HG02763 (cell line): ENCODE results near the gene ERFL.
"Not testable (repeated sequence)": the region's sequence is repeated elsewhere in the genome, so short reads cannot be mapped to it uniquely, and the experiment has no call there.

Source experiments
- ATAC-seq: cut with Tn5 transposase; IDR thresholded peaks from one replicate; pipeline ENCODE4 v1.9.1; 2021; ENCODE audit warnings: mild to moderate bottlenecking, moderate library complexity; ENCODE audit not compliant: unreplicated experiment

Gene ERFL

GRCh38 chr19:41944336-41944735, 16.1 kb upstream of the ERFL start:
- ATAC-seq: no peak

GRCh38 chr19:41941410-41942202, 13.4 kb upstream of the ERFL start:
- ATAC-seq: no peak

DNA sequence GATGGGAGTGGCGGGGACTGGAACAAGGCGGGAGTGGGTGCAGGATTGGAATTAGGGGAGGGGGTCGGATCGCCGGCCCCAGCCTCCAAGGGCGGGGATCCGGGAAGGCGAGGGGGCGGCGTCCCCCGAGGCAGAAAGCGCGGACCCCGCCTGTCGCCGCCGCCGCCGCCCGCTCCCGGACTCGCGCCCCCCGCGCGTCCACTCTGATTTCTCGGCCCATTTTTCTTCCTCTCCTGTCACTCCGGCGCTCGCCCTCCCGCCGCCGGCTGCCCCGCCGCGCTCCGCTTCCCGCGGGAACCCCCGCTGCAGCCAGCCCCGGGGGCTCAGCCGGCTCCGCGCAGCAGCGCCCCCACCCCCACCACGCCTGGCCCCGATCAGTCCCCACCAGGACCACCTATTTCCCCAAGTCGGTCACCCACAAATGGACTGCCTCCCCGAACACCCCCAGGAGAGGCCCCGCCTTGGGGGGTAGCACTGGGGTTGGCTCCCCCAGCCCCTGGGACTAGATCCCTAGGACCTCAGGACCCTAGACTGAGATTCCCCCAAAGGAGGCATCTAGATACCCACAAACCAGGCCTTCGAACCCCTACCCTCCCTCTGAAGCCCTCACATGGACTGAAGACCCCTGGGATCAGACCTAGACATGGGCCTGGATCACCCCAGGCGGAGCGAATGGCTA, 12.6 kb upstream of the ERFL start:
- no peak for ATAC-seq

DNA sequence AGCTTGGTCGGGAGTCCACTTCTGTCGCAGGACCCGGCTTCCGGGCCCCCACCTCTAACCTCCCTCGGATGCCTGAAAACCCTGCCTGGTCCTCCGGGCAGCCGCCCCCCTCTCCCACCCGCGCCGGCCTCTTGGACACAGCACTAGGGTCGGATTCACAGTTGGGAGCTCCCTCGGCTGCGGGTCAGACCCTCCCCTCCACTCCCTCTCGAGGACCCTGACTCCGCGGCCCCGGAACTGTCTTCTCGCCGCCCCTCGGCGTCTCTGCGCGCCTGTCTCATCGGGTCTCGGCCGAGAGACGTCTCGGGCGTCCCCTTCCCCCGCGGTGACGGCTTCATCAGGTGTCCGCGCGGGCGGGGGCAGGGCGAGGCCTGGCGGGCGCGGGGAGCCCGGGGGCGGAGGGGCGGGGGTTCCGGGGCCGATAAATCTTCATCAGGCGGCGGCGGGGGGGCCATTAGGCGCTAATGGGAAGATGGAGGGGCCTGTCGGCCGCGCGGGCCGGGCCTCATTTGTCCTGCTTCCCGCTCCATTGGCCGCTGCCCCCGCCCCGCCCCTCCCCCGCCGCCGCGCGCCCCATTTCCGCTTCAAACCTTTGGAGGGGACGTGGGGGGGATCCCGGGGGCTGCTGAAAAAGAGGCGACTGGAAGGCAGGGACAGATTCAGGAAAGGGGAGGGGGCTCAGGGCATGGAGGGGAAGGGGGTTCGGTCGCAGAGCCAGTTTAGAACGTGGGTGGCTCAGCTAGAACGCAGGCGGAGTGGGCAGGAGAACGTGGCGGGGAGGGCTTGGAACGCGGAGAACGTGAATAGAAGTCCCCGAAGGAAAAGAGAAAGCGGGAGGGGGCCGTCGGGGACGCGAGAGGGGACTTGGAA, 11.8 kb upstream of the ERFL start:
- no peak for ATAC-seq

- not testable (repeated sequence) for ATAC-seq
Measured at GRCh38 chr19:41939209-41939608, 11.0 kb upstream of the ERFL start.

GRCh38 chr19:41937525-41938468, 9.5 kb upstream of the ERFL start:
- no peak for ATAC-seq

GRCh38 chr19:41936961-41937360, 8.7 kb upstream of the ERFL start:
- no peak for ATAC-seq

GRCh38 chr19:41936416-41936850, 8.2 kb upstream of the ERFL start:
- no peak for ATAC-seq

- ATAC-seq: no peak
Measured at GRCh38 chr19:41935760-41936415, 7.6 kb upstream of the ERFL start.

- no peak for ATAC-seq
Measured at GRCh38 chr19:41934849-41935374, 6.7 kb upstream of the ERFL start.

DNA sequence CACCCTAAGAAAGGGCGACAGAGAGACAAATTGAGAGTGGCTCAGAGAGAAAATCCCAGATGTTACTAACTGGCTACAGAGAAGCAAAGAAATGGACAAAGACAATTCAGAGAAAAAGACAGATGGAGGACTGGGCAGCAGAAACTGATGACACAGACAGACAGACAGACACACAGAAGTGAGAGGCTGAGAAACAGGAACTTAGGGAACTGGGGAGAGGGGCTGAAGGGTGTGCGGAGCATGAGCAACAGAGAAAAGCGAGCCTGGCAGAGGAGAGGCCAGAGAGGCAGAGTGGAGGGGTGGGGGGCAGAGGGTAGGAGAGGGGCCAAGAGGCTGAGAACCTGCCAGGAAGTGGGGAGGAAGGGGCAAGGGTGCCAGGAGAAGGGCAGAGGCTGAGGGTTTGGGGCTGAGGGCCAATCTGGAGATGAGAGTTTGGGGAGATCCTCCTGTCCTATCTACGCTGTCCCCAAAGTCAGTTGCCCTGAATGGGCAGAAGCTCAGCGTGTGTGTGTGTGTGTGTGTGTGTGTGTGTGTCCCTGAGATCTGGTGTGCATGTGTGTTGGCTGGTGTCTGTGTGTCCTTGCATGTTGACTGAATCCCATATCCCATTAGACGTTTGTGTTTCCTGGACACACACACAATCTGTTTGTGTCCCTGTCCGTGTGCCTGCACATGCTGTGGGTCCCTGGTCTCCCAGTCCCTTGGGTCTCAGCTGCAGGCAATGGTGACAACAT, 5.6 kb upstream of the ERFL start:
- no peak for ATAC-seq

DNA sequence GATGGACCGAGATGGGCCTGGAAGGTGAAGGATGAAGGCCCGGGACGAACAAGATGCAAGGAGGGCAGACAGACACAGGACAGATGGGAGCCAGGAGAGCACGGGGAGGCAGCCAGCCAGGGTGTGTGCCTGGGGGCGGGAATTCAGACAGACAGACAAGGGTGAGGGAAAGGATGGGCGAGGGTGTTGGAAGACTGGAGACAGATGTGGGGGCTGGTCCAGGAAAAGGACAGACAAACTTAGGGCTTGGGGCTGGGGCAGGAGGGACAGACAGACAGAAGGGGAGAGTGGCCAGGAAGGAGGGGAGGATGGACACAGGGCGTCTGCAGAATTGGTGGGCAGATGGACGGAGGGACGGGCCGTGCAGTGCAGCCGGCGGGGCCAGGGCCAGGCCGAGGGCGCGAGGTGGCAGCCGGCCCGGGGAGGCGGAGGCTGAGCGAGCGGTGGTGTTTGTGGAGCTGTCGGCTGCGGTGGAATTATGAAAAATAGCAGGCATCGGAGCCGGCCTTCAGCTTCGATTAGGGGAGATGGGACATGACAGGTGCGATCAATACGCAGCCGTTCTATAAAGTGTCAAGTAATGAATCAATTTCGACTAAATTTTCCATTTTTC, 4.6 kb upstream of the ERFL start:
- no peak for ATAC-seq

DNA sequence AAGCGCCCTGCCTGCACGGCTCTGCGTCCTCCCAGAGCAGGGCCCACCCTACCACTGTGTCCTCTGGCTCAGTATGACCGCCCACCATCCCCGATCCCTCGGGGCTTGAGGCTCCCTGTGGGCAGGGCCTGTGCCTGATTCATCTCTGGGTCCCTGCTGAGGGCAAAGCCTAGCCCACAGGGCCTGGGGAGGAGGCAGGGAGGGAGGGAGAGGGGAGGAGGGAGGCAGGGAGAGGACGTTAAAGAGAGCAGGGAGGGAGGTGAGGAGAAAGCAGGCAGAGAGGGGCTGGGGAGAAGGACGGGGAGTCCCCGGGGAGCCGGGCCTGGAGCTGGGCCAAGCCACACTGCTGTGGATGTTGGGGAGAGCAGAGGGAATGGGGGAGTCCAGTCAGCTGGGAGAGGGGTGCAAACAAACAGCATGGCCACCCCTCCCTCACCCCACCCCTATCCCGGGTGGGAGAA, 4.0 kb upstream of the ERFL start:
- ATAC-seq: no peak

GRCh38 chr19:41930926-41931592, 2.8 kb upstream of the ERFL start:
- ATAC-seq: no peak

- ATAC-seq: no peak
Measured at GRCh38 chr19:41930322-41930722, 2.1 kb upstream of the ERFL start.

DNA sequence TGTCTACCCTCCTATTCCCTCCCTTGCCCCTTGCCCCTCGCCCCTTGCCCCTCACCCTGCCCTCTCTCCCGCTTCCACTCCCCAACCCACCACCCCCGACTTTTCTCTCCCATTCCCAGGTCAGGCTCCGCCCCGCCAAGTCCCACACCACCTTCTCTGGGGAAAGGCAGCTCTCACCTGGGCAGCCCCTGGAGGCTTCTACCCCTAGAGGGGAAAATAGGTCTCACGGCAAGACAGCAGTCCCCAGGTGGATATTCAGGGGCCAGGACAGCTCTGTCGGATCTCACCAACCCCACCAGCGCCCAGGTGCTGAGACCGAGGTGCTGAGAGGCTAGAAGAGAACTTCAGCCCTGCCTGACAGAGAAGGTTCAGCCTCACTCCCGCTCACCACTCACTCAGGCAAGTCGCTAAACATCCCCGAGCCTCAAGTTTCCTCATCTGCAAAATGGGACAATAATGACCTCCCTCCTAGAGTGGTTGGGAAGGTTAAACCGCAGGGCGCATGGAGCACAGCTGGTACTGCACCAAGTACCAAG, 1.4 kb upstream of the ERFL start:
- no peak for ATAC-seq

DNA sequence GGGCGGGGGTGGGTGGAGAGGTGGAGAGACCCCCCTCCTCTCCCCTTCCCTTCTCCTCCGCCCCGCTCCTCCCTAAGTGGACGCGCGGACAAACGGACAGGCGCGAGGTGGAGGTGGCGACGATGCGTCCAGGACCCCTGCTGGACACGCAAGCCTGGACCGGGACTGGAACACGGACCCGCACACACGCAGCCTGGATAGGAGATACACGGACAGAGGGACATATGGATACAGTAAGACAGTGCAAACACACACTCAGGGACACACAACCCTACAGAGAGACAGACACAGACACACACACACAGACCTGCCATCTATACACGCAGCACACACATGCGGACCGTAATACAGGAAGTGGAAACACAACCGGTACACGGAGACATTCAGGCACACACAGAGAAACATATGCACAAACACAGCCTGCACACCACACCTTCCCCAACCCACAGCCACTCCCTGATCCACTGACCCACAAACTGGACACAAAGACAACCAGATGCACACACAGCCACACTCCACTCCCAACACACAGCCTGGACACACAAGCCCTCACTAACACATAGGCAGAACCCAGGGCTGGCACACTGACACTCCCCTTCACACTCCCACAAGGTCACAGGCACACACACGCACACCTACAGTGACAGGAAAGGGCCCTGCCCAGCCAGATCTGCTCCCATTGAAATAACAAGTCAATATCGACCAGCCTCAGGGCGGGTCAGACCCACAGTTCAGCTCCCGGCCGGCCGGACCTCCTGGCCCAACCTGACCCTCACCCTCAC, 696 bp upstream of the ERFL start:
- ATAC-seq: no peak
